ENCODE data around the gene TWIST2. TPM values are rescaled to one million over a fixed set of nuclear protein-coding genes. Genes with fewer than 3 reads are reported as not detected.

Gene TWIST2
- polyA plus RNA-seq, 1 donor from 2014 or later, result not detected

GRCh38 chr2:238924032-238924431 lies 76.1 kb downstream of the TWIST2 start:
- no peaks in the 10 kb centered on the region for H3K27me3 ChIP-seq (ENCODE audit: insufficient read depth, low read depth, low read length)
- H4K20me1 ChIP-seq (ENCODE audit: insufficient read depth), result no peaks in the 10 kb centered on the region
- no peaks in the 10 kb centered on the region for H3K9me3 ChIP-seq (ENCODE audit: low read length)
- no peaks in the 10 kb centered on the region for H3K79me2 ChIP-seq (replicated peaks; ENCODE audit: insufficient read depth, low read length)
- no peak overlapping the region for H3K4me3 ChIP-seq (ENCODE audit: low read length)
- TF ChIP-seq EZH2 (IDR thresholded peaks at IDR 0.05; ENCODE audit: borderline replicate concordance, insufficient read depth, low read length, poor library complexity, severe bottlenecking) (no peak), POLR2AphosphoS5 (IDR thresholded peaks at IDR 0.05) (no peak), MXI1 (conservative IDR thresholded peaks at IDR 0.05; ENCODE audit: poor library complexity, severe bottlenecking) (no peak), REST (IDR thresholded peaks at IDR 0.05; ENCODE audit: borderline replicate concordance) (no peak), SMC3 (conservative IDR thresholded peaks at IDR 0.05; ENCODE audit: poor library complexity) (no peak), TAF1 (IDR thresholded peaks at IDR 0.05; ENCODE audit: low read depth) (no peak), CTCF (IDR thresholded peaks at IDR 0.05; ENCODE audit: poor library complexity, severe bottlenecking) (no peak), RAD21 (conservative IDR thresholded peaks at IDR 0.05) (no peak), EP300 (conservative IDR thresholded peaks at IDR 0.05; ENCODE audit: poor library complexity, severe bottlenecking) (no peak)
- no peaks in the 10 kb centered on the region for H3K9me2 ChIP-seq (ENCODE audit: insufficient read depth, low read length)
- no peak overlapping the region for H2AFZ ChIP-seq (ENCODE audit: low read depth, low read length)
- no peaks in the 10 kb centered on the region for H3K36me3 ChIP-seq (ENCODE audit: insufficient read depth, low read length)
- no peak overlapping the region for H3K27ac ChIP-seq (ENCODE audit: low read length)
- H3K9ac ChIP-seq (ENCODE audit: low read length), result no peak overlapping the region
- H3K4me2 ChIP-seq (ENCODE audit: low read length), result no peak overlapping the region
- H3F3A ChIP-seq (ENCODE audit: insufficient read depth, low read length, poor library complexity, severe bottlenecking), result no peaks in the 10 kb centered on the region

GRCh38 chr2:238924796-238925195 lies 76.9 kb downstream of the TWIST2 start:
- no peak overlapping the region for H3K9ac ChIP-seq (ENCODE audit: low read length)
- TF ChIP-seq SMC3 (conservative IDR thresholded peaks at IDR 0.05; ENCODE audit: poor library complexity) (no peak), EZH2 (IDR thresholded peaks at IDR 0.05; ENCODE audit: borderline replicate concordance, insufficient read depth, low read length, poor library complexity, severe bottlenecking) (no peak), CTCF (IDR thresholded peaks at IDR 0.05; ENCODE audit: poor library complexity, severe bottlenecking) (no peak), TAF1 (IDR thresholded peaks at IDR 0.05; ENCODE audit: low read depth) (no peak), REST (IDR thresholded peaks at IDR 0.05; ENCODE audit: borderline replicate concordance) (no peak), RAD21 (conservative IDR thresholded peaks at IDR 0.05) (no peak), EP300 (conservative IDR thresholded peaks at IDR 0.05; ENCODE audit: poor library complexity, severe bottlenecking) (no peak), POLR2AphosphoS5 (IDR thresholded peaks at IDR 0.05) (no peak)
- H2AFZ ChIP-seq (ENCODE audit: low read depth, low read length), result no peak overlapping the region
- no peaks in the 10 kb centered on the region for H3K79me2 ChIP-seq (replicated peaks; ENCODE audit: insufficient read depth, low read length)
- no peak overlapping the region for H3K4me3 ChIP-seq (ENCODE audit: low read length)
- H3K27me3 ChIP-seq (ENCODE audit: insufficient read depth, low read depth, low read length), result no peaks in the 10 kb centered on the region
- no peaks in the 10 kb centered on the region for H3F3A ChIP-seq (ENCODE audit: insufficient read depth, low read length, poor library complexity, severe bottlenecking)
- H4K20me1 ChIP-seq (ENCODE audit: insufficient read depth), result no peaks in the 10 kb centered on the region
- no peak overlapping the region for H3K27ac ChIP-seq (ENCODE audit: low read length)
- H3K36me3 ChIP-seq (ENCODE audit: insufficient read depth, low read length), result no peaks in the 10 kb centered on the region
- no peaks in the 10 kb centered on the region for H3K9me2 ChIP-seq (ENCODE audit: insufficient read depth, low read length)
- H3K9me3 ChIP-seq (ENCODE audit: low read length), result no peaks in the 10 kb centered on the region
- H3K4me2 ChIP-seq (ENCODE audit: low read length), result no peak overlapping the region

Measured in neural cell (in vitro differentiated cells).